Measurements from ENCODE around the gene COL9A1. TPM values are rescaled to one million over a fixed set of nuclear protein-coding genes. Genes with fewer than 3 reads are reported as not detected.
"Not testable (repeated sequence)": the region's sequence is repeated elsewhere in the genome, so short reads cannot be mapped to it uniquely, and the experiment has no call there.

COL9A1 gene
- not detected in 2 replicates for total RNA-seq (2014; rRNA removed; shearing (Covaris generic); ENCODE audit: low replicate concordance)

DNA sequence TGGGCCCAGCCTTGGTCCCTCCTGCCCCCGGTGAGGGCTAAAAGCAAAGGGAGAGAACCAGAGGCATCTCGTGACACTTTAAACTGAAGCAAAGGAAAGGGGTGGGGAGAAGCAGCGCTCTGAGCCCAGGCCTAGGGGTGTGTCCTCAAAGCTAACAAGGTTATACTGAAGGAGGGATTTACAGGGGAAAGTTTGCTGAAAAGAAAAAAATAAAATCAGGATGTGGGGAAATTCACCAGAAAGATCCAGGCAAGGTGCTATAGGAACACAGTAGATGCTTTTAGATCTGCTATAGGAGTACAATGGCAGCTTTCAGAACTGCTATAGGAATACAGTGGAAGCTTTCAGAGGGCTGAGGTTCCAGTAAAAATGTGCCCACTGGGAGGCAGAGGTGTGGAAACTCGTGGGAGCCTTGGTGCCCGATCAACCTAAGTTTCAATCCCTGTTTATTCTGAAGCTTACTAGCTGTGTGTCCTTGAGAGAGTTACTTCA, at the start of gene COL9A1:
COL9A1 (minus strand) TSS at position 51 of the 492 bp plus-strand sequence. CDS start 160 bp downstream, outside the sequence.
- DNase-seq (ENCODE audit: low read depth), result no peak
- in situ Hi-C loops (cut with HindIII; ENCODE audit: low pct_unique_long_range_greater_than_20kb, low sequenced_read_pairs), result no loop called here

GRCh38 chr6:70351461-70351860, 48.6 kb upstream of the COL9A1 start:
- in situ Hi-C loops (cut with HindIII; ENCODE audit: low pct_unique_long_range_greater_than_20kb, low sequenced_read_pairs), result no loop called here
- DNase-seq (ENCODE audit: low read depth), result no peak

- DNase-seq (ENCODE audit: low read depth), result no peak
- in situ Hi-C loops (cut with HindIII; ENCODE audit: low pct_unique_long_range_greater_than_20kb, low sequenced_read_pairs), result no loop called here
Observed at GRCh38 chr6:70345619-70346018, 42.7 kb upstream of the COL9A1 start.

DNA sequence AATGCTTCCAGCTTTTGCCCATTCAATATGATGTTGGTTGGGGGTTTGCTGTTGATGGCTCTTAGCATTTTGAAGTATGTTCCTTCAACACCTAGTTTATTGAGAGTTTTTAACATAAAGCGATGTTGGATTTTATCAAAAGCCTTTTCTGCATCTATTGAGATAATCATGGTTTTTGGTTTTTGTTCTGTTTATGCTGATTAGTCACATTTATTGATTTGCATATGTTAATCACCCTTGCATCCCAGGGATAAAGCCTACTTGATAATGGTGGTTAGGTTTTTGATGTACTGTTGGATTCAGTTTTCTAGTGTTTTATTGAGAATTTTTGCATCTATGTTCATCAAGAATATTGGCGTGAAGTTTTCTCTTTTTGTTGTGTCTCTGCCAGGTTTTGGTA, 40.4 kb upstream of the COL9A1 start:
- no peak for DNase-seq (ENCODE audit: low read depth)
- in situ Hi-C loops (cut with HindIII; ENCODE audit: low pct_unique_long_range_greater_than_20kb, low sequenced_read_pairs), result no loop called here

- DNase-seq (ENCODE audit: low read depth); in situ Hi-C loops (cut with HindIII; ENCODE audit: low pct_unique_long_range_greater_than_20kb, low sequenced_read_pairs): not testable (repeated sequence)
Observed at GRCh38 chr6:70339810-70340209, 36.9 kb upstream of the COL9A1 start.

DNA sequence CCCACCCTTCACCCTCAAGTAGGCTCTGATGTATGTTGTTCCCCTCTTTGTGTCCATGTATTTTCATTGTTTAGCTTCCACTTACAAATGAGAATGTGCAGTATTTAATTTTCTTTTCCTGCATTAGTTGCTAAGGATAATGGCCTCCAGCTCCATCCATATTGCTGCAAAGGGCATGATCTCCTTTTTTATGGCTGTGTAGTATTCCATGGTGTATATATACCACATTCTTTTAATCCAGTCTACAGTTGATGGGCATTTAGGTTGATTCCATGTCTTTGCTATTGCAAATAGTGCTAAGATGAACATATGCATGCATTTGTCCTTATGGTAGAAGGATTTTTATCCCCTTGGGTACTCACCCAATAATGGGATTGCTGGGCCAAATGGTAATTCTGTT, 35.9 kb upstream of the COL9A1 start:
- in situ Hi-C loops (cut with HindIII; ENCODE audit: low pct_unique_long_range_greater_than_20kb, low sequenced_read_pairs), result no loop called here
- DNase-seq (ENCODE audit: low read depth), result no peak

GRCh38 chr6:70337743-70338105, 34.8 kb upstream of the COL9A1 start:
- DNase-seq (ENCODE audit: low read depth), result no peak
- in situ Hi-C loops (cut with HindIII; ENCODE audit: low pct_unique_long_range_greater_than_20kb, low sequenced_read_pairs), result no loop called here

DNA sequence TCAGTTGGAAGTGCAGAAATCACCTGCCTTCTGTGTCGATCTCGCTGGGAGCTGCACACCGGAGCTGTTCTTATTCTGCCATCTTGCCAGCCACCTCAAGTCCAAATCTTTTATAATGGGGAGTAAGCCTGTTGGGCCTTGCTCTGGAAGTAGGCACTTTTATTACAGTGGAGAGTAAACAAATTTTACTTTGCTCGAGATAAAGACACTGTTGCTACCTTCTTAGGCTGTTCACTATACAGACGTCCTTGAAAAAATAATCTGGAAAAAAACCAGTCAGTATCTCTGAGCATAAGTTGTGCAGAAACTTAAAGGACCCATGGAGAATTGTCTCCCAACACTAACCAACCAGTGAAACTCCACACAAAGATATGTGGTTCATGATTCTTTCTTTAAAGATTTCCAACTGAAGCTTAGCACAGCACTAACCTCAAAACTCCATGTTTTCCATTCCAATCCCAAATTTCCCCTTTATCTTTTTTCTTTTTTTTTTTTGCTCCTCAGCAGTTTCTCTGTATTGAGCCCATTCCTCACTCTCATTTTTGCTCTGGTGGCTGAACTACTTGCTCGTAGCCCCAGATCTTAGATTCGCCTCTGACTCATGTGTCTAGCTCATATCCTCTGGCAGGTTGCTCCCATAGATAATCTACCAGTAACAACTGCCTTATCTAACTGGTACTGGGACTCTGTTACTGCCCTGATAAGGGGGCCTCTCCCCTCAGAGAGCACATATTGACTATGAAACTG, 34.3 kb upstream of the COL9A1 start:
- DNase-seq (ENCODE audit: low read depth), result no peak
- in situ Hi-C loops (cut with HindIII; ENCODE audit: low pct_unique_long_range_greater_than_20kb, low sequenced_read_pairs), result no loop called here

GRCh38 chr6:70327036-70327435, 24.2 kb upstream of the COL9A1 start:
- no peak for DNase-seq (ENCODE audit: low read depth)
- in situ Hi-C loops (cut with HindIII; ENCODE audit: low pct_unique_long_range_greater_than_20kb, low sequenced_read_pairs), result no loop called here

DNA sequence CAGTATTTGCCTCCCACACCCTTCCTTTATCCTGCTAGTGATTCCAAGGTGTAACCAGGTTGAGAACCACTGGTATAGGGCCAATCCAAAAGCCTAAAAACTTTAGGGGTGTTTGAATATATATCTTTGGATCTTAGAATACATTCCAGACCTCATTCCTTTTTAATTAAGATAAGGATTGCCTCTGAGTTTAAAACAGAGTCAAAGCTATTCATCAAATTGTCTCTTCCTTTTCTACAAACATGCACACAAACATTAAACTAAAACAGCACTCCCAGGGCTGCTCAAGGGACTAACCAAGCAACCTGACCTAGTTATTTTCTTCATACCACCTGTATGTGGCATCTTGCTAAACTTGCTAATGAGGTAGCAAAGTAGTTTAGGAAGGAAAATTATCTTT, 22.1 kb upstream of the COL9A1 start:
- no peak for DNase-seq (ENCODE audit: low read depth)
- in situ Hi-C loops (cut with HindIII; ENCODE audit: low pct_unique_long_range_greater_than_20kb, low sequenced_read_pairs), result no loop called here

DNA sequence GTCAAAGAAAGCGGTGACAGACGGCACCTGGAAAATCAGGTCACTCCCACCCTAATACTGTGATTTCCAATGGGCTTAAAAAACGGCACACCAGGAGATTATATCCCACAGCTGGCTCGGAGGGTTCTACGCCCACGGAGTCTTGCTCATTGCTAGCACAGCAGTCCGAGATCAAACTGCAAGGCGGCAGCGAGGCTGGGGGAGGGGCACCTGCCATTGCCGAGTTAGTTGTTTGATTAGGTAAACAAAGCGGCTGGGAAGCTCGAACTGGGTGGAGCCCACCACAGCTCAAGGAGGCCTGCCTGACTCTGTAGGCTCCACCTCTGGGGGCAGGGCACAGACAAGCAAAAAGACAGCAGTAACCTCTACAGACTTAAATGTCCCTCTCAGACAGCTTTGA, 14.9 kb upstream of the COL9A1 start:
- in situ Hi-C loops (cut with HindIII; ENCODE audit: low pct_unique_long_range_greater_than_20kb, low sequenced_read_pairs); DNase-seq (ENCODE audit: low read depth): not testable (repeated sequence)

DNA sequence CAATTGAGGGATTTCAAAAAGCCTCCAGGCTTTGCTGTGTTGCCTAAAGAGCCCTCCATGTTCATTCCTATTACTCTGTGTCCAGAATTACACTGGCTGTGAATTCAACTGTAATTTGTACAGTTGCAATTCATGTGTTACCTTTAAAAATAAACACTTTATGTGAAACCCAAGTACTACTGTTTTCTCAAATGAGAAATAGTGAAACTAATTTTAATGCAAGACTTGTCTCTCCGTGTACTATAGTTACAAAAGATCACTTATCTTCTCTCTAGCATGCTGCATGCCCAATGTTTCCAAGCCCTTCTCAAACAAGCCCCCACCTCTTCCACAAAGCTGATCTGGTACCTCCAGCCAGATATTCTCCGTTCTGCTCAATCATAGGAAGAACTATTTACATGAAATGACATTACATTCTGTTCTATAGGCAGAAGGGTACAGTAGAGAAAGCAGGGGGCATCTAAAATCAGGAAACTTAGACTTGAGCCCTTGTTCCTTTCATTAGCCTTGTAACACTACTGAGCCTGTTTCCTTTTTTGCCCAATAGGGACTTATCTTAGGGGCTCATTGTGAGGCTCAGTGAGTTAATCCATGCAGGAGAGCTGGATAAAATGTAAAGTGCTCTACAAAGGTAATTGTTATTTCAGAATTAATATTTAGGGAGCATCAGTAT, 12.3 kb upstream of the COL9A1 start:
- no peak for DNase-seq (ENCODE audit: low read depth)
- in situ Hi-C loops (cut with HindIII; ENCODE audit: low pct_unique_long_range_greater_than_20kb, low sequenced_read_pairs), result no loop called here

DNA sequence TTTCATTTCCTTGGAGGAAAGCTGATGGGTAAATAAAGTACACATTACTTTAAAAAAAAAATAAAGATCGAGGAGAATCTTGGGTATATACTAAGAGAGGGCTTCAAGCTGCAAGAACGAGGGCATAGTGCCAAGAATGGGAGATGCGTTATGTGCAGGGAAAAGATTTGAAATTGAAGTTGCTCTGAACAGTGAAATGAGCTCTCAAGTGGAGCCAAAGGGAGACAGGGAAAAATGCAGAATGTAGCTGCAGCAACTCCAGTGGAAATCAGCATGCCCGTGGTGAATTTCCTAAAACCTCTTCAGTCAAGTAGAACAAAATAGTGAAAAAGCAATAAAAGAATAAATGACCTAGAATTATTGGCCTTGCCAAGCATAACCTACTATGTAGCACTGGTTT, 11.4 kb upstream of the COL9A1 start:
- in situ Hi-C loops (cut with HindIII; ENCODE audit: low pct_unique_long_range_greater_than_20kb, low sequenced_read_pairs), result no loop called here
- no peak for DNase-seq (ENCODE audit: low read depth)

- in situ Hi-C loops (cut with HindIII; ENCODE audit: low pct_unique_long_range_greater_than_20kb, low sequenced_read_pairs), result no loop called here
- peak; percentile 91 for DNase-seq (ENCODE audit: low read depth)
Observed at GRCh38 chr6:70312165-70312745, 9.4 kb upstream of the COL9A1 start.

- peak; percentile 26 for DNase-seq (ENCODE audit: low read depth)
- in situ Hi-C loops (cut with HindIII; ENCODE audit: low pct_unique_long_range_greater_than_20kb, low sequenced_read_pairs), result no loop called here
Observed at GRCh38 chr6:70310063-70310694, 7.3 kb upstream of the COL9A1 start.

- in situ Hi-C loops (cut with HindIII; ENCODE audit: low pct_unique_long_range_greater_than_20kb, low sequenced_read_pairs), result no loop called here
- DNase-seq (ENCODE audit: low read depth), result no peak
Observed at GRCh38 chr6:70309243-70309642, 6.4 kb upstream of the COL9A1 start.

DNA sequence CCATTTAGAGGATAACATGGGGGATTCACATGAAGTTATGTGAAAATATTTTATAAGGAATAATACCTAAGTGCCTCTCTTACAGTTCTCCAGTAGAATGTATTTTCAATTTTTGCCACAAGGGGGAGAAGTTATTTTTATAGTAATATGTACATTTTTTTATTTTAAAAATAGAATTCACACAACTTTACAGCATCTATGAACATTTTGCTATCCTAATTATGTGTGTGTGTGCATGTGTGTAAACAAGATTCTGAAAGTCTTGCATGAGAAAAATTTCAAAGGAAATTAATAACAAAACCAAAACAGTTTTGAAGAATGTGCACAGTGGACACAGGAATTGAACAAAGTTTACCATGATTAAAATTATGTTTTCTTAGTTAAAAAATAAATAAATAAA, 5.3 kb upstream of the COL9A1 start:
- DNase-seq (ENCODE audit: low read depth); in situ Hi-C loops (cut with HindIII; ENCODE audit: low pct_unique_long_range_greater_than_20kb, low sequenced_read_pairs): not testable (repeated sequence)

- no peak for DNase-seq (ENCODE audit: low read depth)
- in situ Hi-C loops (cut with HindIII; ENCODE audit: low pct_unique_long_range_greater_than_20kb, low sequenced_read_pairs), result no loop called here
Observed at GRCh38 chr6:70307008-70307407, 4.1 kb upstream of the COL9A1 start.

DNA sequence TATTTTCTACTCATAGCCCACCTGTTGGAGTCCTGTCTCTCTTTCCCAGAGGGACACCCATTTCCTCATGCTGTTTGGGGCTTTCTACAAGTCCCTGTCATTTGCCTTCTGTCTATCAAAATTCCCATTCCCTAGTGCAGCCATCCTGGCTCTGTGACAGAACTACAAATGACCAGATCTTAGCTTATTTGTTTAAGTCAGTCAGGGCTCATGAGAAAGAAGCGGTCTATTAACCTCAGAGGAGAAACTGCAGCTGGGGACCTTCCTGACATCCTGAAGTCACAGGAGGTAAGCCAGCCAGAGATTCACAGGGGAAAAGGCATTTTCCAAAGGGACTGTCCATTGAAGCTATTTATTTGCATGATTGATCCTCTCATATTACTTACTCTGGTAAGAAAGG, 1.7 kb upstream of the COL9A1 start:
- DNase-seq (ENCODE audit: low read depth), result peak; percentile 52
- in situ Hi-C loops (cut with HindIII; ENCODE audit: low pct_unique_long_range_greater_than_20kb, low sequenced_read_pairs), result no loop called here
